ENCODE data around the gene XRN2. TPM values are rescaled to one million over a fixed set of nuclear protein-coding genes. Genes with fewer than 3 reads are reported as not detected.

XRN2 gene
- total and polyA plus RNA-seq, 2 of the 13 experiments (the other 11 are each of a cell fraction or from before 2014, with no cell fraction given) = 90.3 to 171 TPM

DNA sequence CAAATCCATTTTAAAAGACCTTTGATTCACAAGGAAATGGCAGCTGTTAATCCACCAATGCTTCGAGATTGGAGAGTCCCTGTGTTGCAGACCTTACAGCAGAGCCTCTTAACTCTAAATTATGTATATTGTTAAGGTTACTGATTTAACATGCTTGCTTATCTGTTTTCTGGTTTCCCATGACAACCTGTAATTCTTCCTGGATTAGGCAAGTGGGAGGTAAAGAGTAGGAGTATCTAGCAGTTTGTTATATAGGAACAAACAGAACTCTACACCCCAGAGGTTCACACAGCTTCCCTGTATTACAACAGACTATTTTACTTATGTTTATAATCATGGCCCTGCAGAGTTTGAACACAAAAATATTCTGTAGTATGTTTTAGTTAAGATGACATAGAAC is 54.7 kb downstream of the XRN2 start (continued):
- TF ChIP-seq FOXP1 (IDR thresholded peaks at IDR 0.05) (no peak), FOXP1 (CRISPR knock-in tag; IDR thresholded peaks at IDR 0.05) (peak; percentile 46; the same call in 1 of the 2 replicates), RARA (CRISPR knock-in tag; IDR thresholded peaks at IDR 0.05) (peak; percentile 11; the same call in 1 of the 2 replicates), SIX4 (CRISPR knock-in tag; IDR thresholded peaks at IDR 0.05) (peak; percentile 24; the same call in 1 of the 2 replicates), ZNF709 (CRISPR knock-in tag; IDR thresholded peaks at IDR 0.05) (no peak), RFX3 (CRISPR knock-in tag; IDR thresholded peaks at IDR 0.05) (peak; percentile 79), RXRB (CRISPR knock-in tag; IDR thresholded peaks at IDR 0.05; ENCODE audit: borderline replicate concordance) (peak; percentile 36; the same call in 1 of the 2 replicates), ZNF121 (CRISPR knock-in tag; IDR thresholded peaks at IDR 0.05) (no peak), HNF4A (CRISPR knock-in tag; IDR thresholded peaks at IDR 0.05) (peak; percentile 26), CEBPG (CRISPR knock-in tag; IDR thresholded peaks at IDR 0.05) (peak; percentile 81), MIXL1 (CRISPR knock-in tag; IDR thresholded peaks at IDR 0.05) (peak; percentile 84), ZBTB42 (CRISPR knock-in tag; IDR thresholded peaks at IDR 0.05) (no peak), CENPT (CRISPR knock-in tag; IDR thresholded peaks at IDR 0.05; ENCODE audit: low read depth) (no peak), MXI1 (IDR thresholded peaks at IDR 0.05; ENCODE audit: borderline replicate concordance, low read depth, low read length) (0 out of 3 replicates have a peak, but pooled peaks have one; percentile 15), ZSCAN29 (CRISPR knock-in tag; conservative IDR thresholded peaks at IDR 0.05) (no peak), ZNF331 (CRISPR knock-in tag; IDR thresholded peaks at IDR 0.05) (0 out of 2 replicates have a peak, but pooled peaks have one; percentile 21)
- TF ChIP-seq, protein P1, sequence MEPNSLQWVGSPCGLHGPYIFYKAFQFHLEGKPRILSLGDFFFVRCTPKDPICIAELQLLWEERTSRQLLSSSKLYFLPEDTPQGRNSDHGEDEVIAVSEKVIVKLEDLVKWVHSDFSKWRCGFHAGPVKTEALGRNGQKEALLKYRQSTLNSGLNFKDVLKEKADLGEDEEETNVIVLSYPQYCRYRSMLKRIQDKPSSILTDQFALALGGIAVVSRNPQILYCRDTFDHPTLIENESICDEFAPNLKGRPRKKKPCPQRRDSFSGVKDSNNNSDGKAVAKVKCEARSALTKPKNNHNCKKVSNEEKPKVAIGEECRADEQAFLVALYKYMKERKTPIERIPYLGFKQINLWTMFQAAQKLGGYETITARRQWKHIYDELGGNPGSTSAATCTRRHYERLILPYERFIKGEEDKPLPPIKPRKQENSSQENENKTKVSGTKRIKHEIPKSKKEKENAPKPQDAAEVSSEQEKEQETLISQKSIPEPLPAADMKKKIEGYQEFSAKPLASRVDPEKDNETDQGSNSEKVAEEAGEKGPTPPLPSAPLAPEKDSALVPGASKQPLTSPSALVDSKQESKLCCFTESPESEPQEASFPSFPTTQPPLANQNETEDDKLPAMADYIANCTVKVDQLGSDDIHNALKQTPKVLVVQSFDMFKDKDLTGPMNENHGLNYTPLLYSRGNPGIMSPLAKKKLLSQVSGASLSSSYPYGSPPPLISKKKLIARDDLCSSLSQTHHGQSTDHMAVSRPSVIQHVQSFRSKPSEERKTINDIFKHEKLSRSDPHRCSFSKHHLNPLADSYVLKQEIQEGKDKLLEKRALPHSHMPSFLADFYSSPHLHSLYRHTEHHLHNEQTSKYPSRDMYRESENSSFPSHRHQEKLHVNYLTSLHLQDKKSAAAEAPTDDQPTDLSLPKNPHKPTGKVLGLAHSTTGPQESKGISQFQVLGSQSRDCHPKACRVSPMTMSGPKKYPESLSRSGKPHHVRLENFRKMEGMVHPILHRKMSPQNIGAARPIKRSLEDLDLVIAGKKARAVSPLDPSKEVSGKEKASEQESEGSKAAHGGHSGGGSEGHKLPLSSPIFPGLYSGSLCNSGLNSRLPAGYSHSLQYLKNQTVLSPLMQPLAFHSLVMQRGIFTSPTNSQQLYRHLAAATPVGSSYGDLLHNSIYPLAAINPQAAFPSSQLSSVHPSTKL (CRISPR knock-in tag; IDR thresholded peaks at IDR 0.05) = peak; percentile 61
- TF ChIP-seq, protein P2, sequence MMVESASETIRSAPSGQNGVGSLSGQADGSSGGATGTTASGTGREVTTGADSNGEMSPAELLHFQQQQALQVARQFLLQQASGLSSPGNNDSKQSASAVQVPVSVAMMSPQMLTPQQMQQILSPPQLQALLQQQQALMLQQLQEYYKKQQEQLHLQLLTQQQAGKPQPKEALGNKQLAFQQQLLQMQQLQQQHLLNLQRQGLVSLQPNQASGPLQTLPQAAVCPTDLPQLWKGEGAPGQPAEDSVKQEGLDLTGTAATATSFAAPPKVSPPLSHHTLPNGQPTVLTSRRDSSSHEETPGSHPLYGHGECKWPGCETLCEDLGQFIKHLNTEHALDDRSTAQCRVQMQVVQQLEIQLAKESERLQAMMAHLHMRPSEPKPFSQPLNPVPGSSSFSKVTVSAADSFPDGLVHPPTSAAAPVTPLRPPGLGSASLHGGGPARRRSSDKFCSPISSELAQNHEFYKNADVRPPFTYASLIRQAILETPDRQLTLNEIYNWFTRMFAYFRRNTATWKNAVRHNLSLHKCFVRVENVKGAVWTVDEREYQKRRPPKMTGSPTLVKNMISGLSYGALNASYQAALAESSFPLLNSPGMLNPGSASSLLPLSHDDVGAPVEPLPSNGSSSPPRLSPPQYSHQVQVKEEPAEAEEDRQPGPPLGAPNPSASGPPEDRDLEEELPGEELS (CRISPR knock-in tag; IDR thresholded peaks at IDR 0.05) = peak; percentile 39; the same call in 1 of the 2 replicates
- TF ChIP-seq, protein P3, sequence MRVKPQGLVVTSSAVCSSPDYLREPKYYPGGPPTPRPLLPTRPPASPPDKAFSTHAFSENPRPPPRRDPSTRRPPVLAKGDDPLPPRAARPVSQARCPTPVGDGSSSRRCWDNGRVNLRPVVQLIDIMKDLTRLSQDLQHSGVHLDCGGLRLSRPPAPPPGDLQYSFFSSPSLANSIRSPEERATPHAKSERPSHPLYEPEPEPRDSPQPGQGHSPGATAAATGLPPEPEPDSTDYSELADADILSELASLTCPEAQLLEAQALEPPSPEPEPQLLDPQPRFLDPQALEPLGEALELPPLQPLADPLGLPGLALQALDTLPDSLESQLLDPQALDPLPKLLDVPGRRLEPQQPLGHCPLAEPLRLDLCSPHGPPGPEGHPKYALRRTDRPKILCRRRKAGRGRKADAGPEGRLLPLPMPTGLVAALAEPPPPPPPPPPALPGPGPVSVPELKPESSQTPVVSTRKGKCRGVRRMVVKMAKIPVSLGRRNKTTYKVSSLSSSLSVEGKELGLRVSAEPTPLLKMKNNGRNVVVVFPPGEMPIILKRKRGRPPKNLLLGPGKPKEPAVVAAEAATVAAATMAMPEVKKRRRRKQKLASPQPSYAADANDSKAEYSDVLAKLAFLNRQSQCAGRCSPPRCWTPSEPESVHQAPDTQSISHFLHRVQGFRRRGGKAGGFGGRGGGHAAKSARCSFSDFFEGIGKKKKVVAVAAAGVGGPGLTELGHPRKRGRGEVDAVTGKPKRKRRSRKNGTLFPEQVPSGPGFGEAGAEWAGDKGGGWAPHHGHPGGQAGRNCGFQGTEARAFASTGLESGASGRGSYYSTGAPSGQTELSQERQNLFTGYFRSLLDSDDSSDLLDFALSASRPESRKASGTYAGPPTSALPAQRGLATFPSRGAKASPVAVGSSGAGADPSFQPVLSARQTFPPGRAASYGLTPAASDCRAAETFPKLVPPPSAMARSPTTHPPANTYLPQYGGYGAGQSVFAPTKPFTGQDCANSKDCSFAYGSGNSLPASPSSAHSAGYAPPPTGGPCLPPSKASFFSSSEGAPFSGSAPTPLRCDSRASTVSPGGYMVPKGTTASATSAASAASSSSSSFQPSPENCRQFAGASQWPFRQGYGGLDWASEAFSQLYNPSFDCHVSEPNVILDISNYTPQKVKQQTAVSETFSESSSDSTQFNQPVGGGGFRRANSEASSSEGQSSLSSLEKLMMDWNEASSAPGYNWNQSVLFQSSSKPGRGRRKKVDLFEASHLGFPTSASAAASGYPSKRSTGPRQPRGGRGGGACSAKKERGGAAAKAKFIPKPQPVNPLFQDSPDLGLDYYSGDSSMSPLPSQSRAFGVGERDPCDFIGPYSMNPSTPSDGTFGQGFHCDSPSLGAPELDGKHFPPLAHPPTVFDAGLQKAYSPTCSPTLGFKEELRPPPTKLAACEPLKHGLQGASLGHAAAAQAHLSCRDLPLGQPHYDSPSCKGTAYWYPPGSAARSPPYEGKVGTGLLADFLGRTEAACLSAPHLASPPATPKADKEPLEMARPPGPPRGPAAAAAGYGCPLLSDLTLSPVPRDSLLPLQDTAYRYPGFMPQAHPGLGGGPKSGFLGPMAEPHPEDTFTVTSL (CRISPR knock-in tag; IDR thresholded peaks at IDR 0.05; ENCODE audit: borderline replicate concordance) = peak; percentile 27; the same call in 1 of the 2 replicates
- TF ChIP-seq, protein P4, sequence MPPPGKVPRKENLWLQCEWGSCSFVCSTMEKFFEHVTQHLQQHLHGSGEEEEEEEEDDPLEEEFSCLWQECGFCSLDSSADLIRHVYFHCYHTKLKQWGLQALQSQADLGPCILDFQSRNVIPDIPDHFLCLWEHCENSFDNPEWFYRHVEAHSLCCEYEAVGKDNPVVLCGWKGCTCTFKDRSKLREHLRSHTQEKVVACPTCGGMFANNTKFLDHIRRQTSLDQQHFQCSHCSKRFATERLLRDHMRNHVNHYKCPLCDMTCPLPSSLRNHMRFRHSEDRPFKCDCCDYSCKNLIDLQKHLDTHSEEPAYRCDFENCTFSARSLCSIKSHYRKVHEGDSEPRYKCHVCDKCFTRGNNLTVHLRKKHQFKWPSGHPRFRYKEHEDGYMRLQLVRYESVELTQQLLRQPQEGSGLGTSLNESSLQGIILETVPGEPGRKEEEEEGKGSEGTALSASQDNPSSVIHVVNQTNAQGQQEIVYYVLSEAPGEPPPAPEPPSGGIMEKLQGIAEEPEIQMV (CRISPR knock-in tag; IDR thresholded peaks at IDR 0.05; ENCODE audit: low read depth) = no peak

All from HepG2 (cell line).